HepG2 (cell line): Measurements from ENCODE around the gene TXNIP. TPM values are rescaled to one million over a fixed set of nuclear protein-coding genes. Genes with fewer than 3 reads are reported as not detected.
A peak's percentile ranks its signal among the peaks of the same experiment; 100 is the strongest.

Experiments
- AHDC1 ChIP-seq: sonication (generic); formaldehyde crosslinking; IDR thresholded peaks from 2 replicates; pipeline ENCODE4 v1.5.1; 2020; ENCODE audit warnings: mild to moderate bottlenecking, missing genetic modification reagents, borderline replicate concordance
- BRCA1 ChIP-seq: sonication (generic); formaldehyde crosslinking; IDR thresholded peaks from 2 replicates; pipeline ENCODE4 v1.4.0; 2020; ENCODE audit warnings: missing genetic modification reagents
- EZH2 ChIP-seq: conservative IDR thresholded peaks from 2 replicates; pipeline ENCODE4 v1.6.1; 2012; ENCODE audit warnings: mild to moderate bottlenecking, low read depth, low read length, moderate library complexity
- HES4 ChIP-seq: sonication (generic); formaldehyde crosslinking; IDR thresholded peaks from 2 replicates; pipeline ENCODE4 v1.9.0; 2021; ENCODE audit warnings: mild to moderate bottlenecking, missing genetic modification reagents, borderline replicate concordance
- IRF1 ChIP-seq: sonication (generic); formaldehyde crosslinking; IDR thresholded peaks from 2 replicates; pipeline ENCODE4 v1.4.0; 2020; ENCODE audit warnings: low read depth, mild to moderate bottlenecking, missing genetic modification reagents
- KDM5B ChIP-seq: sonication (generic); formaldehyde crosslinking; IDR thresholded peaks from 2 replicates; pipeline ENCODE4 v1.4.0; 2020; ENCODE audit warnings: missing genetic modification reagents, mild to moderate bottlenecking, borderline replicate concordance
- KDM6A ChIP-seq: IDR thresholded peaks from 2 replicates; pipeline ENCODE4 v1.6.1; 2016; ENCODE audit warnings: low read depth
- TARDBP ChIP-seq: sonication (generic); formaldehyde crosslinking; IDR thresholded peaks from 2 replicates; pipeline ENCODE4 v1.8.0; 2022; ENCODE audit warnings: mild to moderate bottlenecking, missing genetic modification reagents
- ZFP36L1 ChIP-seq: sonication (generic); formaldehyde crosslinking; IDR thresholded peaks from 2 replicates; pipeline ENCODE4 v1.8.0; 2022; ENCODE audit warnings: mild to moderate bottlenecking, missing genetic modification reagents, moderate library complexity
- ZNF337 ChIP-seq: sonication (generic); formaldehyde crosslinking; IDR thresholded peaks from 2 replicates; pipeline ENCODE4 v1.5.1; 2020; ENCODE audit warnings: missing genetic modification reagents, low read depth, mild to moderate bottlenecking, borderline replicate concordance
- ZNF350 ChIP-seq: sonication (generic); formaldehyde crosslinking; IDR thresholded peaks from 2 replicates; pipeline ENCODE4 v1.4.0; 2020; ENCODE audit warnings: mild to moderate bottlenecking, low read depth, missing genetic modification reagents, borderline replicate concordance
- ZNF407 ChIP-seq: sonication (generic); formaldehyde crosslinking; IDR thresholded peaks from one replicate; pipeline ENCODE4 v1.5.1; 2020; ENCODE audit warnings: mild to moderate bottlenecking, missing genetic modification reagents; ENCODE audit errors: not compliant biosample characterization
- ZNF790 ChIP-seq: sonication (generic); formaldehyde crosslinking; IDR thresholded peaks from 2 replicates; pipeline ENCODE4 v1.8.0; 2022; ENCODE audit warnings: missing genetic modification reagents, mild to moderate bottlenecking, borderline replicate concordance
- polyA plus RNA-seq, 8 experiments: library from polyadenylated mRNA; depleted of rRNA in 3 of 8; stranded (reverse) in 7 of 8; unstranded in 1 of 8; fragments of >200 nt; fragmentation: Illumina TruSeq in 4 of 8; extraction: Trizol in 4 of 8; gene quantifications; 2 replicates each; pipeline versions ENCODE4 v1.2.1 to v1.2.3, GENCODE V29; 2011 to 2016; ENCODE audit warnings: low read depth in 4 of 8, missing spikeins in 1 of 8, mixed read lengths in 1 of 8; ENCODE audit not compliant: insufficient read depth in 1 of 8
- total RNA-seq, 5 experiments: library from RNA; depleted of rRNA; stranded (reverse); fragments of >200 nt; fragmentation: Illumina TruSeq; extraction: Trizol; gene quantifications; 2 replicates each; pipeline ENCODE4 v1.2.3, GENCODE V29; 2016; ENCODE audit warnings: low read depth in 1 of 5

The TXNIP gene
- total and polyA plus RNA-seq, 2 of the 13 experiments (the other 11 are each of a cell fraction or from before 2014, with no cell fraction given) = 24.4 to 237 TPM

GRCh38 chr1:146020058-146021049, 24.0 kb upstream of the TXNIP start (continued):
- TF ChIP-seq ZNF407 (CRISPR knock-in tag) (no peak), HES4 (CRISPR knock-in tag) (no peak), KDM5B (no peak), KDM6A (CRISPR knock-in tag) (0 out of 2 replicates have a peak, but pooled peaks have one; percentile 41), ZNF790 (CRISPR knock-in tag) (no peak), TARDBP (0 out of 2 replicates have a peak, but pooled peaks have one; percentile 38), EZH2 (no peak), ZFP36L1 (CRISPR knock-in tag) (no peak), AHDC1 (CRISPR knock-in tag) (no peak), IRF1 (CRISPR knock-in tag) (no peak), BRCA1 (CRISPR knock-in tag) (no peak), ZNF350 (CRISPR knock-in tag) (no peak), ZNF337 (CRISPR knock-in tag) (no peak)
